HepG2 (cell line): Measurements from ENCODE around the gene PPP4R2. TPM values are rescaled to one million over a fixed set of nuclear protein-coding genes. Genes with fewer than 3 reads are reported as not detected.

Source experiments
- CAMTA2 ChIP-seq: sonication (generic); formaldehyde crosslinking; IDR thresholded peaks from 2 replicates; pipeline ENCODE4 v1.4.0; 2020; ENCODE audit warnings: mild to moderate bottlenecking, missing genetic modification reagents, borderline replicate concordance
- FIP1L1 ChIP-seq: fragments of 200-400 bp; formaldehyde crosslinking; IDR thresholded peaks from 2 replicates; pipeline ENCODE4 v1.6.1; 2018; ENCODE audit warnings: low read depth, mild to moderate bottlenecking, low read length, moderate library complexity, borderline replicate concordance; ENCODE audit not compliant: insufficient read depth
- HOXA9 ChIP-seq: sonication (generic); formaldehyde crosslinking; IDR thresholded peaks from 2 replicates; pipeline ENCODE4 v1.8.1; 2022; ENCODE audit warnings: missing genetic modification reagents, mild to moderate bottlenecking, moderate library complexity, borderline replicate concordance
- NFIC ChIP-seq: IDR thresholded peaks from 2 replicates; pipeline ENCODE4 v1.6.1; 2012; ENCODE audit warnings: mild to moderate bottlenecking, low read length, inconsistent platforms
- NPAS2 ChIP-seq: sonication (generic); formaldehyde crosslinking; IDR thresholded peaks from 2 replicates; pipeline ENCODE4 v1.8.0; 2022; ENCODE audit warnings: mild to moderate bottlenecking, missing genetic modification reagents, borderline replicate concordance
- PAWR ChIP-seq: sonication (generic); formaldehyde crosslinking; IDR thresholded peaks from 2 replicates; pipeline ENCODE4 v1.4.0; 2020; ENCODE audit warnings: missing genetic modification reagents, mild to moderate bottlenecking, borderline replicate concordance
- RAD21 ChIP-seq: fragments of 450-650 bp; formaldehyde crosslinking; IDR thresholded peaks from 2 replicates; pipeline ENCODE4 v1.5.0; 2020; ENCODE audit warnings: mild to moderate bottlenecking
- REPIN1 ChIP-seq: sonication (generic); formaldehyde crosslinking; IDR thresholded peaks from 2 replicates; pipeline ENCODE4 v1.8.0; 2022; ENCODE audit warnings: missing genetic modification reagents, low read depth, mild to moderate bottlenecking, borderline replicate concordance
- SRSF1 ChIP-seq: fragments of 200-400 bp; formaldehyde crosslinking; optimal IDR thresholded peaks from 2 replicates; pipeline ENCODE3; 2017; ENCODE audit warnings: mild to moderate bottlenecking, low read depth, low read length, moderate library complexity
- ZBTB20 ChIP-seq: sonication (generic); formaldehyde crosslinking; IDR thresholded peaks from 2 replicates; pipeline ENCODE4 v1.8.1; 2023; ENCODE audit warnings: missing genetic modification reagents, low read depth, mild to moderate bottlenecking, borderline replicate concordance
- ZNF235 ChIP-seq: sonication (generic); formaldehyde crosslinking; IDR thresholded peaks from 2 replicates; pipeline ENCODE4 v1.8.1; 2023; ENCODE audit warnings: mild to moderate bottlenecking, missing genetic modification reagents, borderline replicate concordance
- ZNF34 ChIP-seq: sonication (generic); formaldehyde crosslinking; IDR thresholded peaks from 2 replicates; pipeline ENCODE4 v1.4.0; 2020; ENCODE audit warnings: mild to moderate bottlenecking, missing genetic modification reagents, borderline replicate concordance
- ZNF607 ChIP-seq: sonication (generic); formaldehyde crosslinking; IDR thresholded peaks from 2 replicates; pipeline ENCODE4 v1.5.1; 2020; ENCODE audit warnings: missing genetic modification reagents, mild to moderate bottlenecking, borderline replicate concordance
- polyA plus RNA-seq, 8 experiments: library from polyadenylated mRNA; depleted of rRNA in 3 of 8; stranded (reverse) in 7 of 8; unstranded in 1 of 8; fragments of >200 nt; fragmentation: Illumina TruSeq in 4 of 8; extraction: Trizol in 4 of 8; gene quantifications; 2 replicates each; pipeline versions ENCODE4 v1.2.1 to v1.2.3, GENCODE V29; 2011 to 2016; ENCODE audit warnings: low read depth in 4 of 8, missing spikeins in 1 of 8, mixed read lengths in 1 of 8; ENCODE audit not compliant: insufficient read depth in 1 of 8
- total RNA-seq, 5 experiments: library from RNA; depleted of rRNA; stranded (reverse); fragments of >200 nt; fragmentation: Illumina TruSeq; extraction: Trizol; gene quantifications; 2 replicates each; pipeline ENCODE4 v1.2.3, GENCODE V29; 2016; ENCODE audit warnings: low read depth in 1 of 5
- TF ChIP-seq, protein P1 (sequence below): sonication (generic); formaldehyde crosslinking; IDR thresholded peaks from 2 replicates; pipeline ENCODE4 v1.9.0; 2021; ENCODE audit warnings: mild to moderate bottlenecking, missing genetic modification reagents
- TF ChIP-seq, protein P2 (sequence below): IDR thresholded peaks from 2 replicates; pipeline ENCODE4 v1.6.1; 2016; ENCODE audit warnings: missing compliant biosample characterization, missing genetic modification reagents, borderline replicate concordance
- TF ChIP-seq, protein P3 (sequence below): sonication (generic); formaldehyde crosslinking; IDR thresholded peaks from 2 replicates; pipeline ENCODE4 v1.4.0; 2020; ENCODE audit warnings: missing genetic modification reagents
- TF ChIP-seq, protein P4 (sequence below): sonication (generic); formaldehyde crosslinking; IDR thresholded peaks from 2 replicates; pipeline ENCODE4 v1.9.0; 2021; ENCODE audit warnings: missing genetic modification reagents, mild to moderate bottlenecking, borderline replicate concordance

Gene PPP4R2
- total and polyA plus RNA-seq, 2 of the 13 experiments (the other 11 are each of a cell fraction or from before 2014, with no cell fraction given), result 22.3 to 161 TPM

DNA sequence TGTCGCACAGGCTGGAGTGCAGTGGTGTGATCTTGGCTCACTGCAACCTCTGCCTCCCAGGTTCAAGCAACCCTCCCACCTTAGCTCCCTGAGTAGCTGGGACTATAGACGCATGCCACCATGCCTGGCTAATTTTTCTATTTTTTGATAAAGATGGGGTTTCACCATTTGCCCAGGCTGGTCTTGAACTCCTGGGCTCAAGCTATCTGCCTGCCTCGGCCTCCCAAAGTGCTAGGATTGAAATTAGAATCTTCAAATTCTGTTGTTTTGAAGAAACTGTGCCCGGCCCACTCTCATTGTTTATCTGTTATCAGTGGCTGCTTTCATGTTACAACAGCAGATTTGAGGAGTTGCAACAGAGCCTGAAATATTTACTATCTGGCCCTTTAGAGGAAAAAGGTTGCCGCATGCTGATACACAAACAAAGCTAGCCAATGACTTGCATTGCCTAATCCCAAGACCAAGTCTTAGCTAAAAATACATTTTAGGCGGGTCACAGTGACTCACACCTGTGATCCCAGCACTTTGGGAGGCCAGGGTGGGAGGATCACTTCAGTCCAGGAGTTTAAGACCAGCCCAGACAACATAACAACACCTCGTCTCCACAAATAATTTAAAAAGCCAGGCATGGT, 43.2 kb upstream of the PPP4R2 start (continued):
- TF ChIP-seq, protein P1, sequence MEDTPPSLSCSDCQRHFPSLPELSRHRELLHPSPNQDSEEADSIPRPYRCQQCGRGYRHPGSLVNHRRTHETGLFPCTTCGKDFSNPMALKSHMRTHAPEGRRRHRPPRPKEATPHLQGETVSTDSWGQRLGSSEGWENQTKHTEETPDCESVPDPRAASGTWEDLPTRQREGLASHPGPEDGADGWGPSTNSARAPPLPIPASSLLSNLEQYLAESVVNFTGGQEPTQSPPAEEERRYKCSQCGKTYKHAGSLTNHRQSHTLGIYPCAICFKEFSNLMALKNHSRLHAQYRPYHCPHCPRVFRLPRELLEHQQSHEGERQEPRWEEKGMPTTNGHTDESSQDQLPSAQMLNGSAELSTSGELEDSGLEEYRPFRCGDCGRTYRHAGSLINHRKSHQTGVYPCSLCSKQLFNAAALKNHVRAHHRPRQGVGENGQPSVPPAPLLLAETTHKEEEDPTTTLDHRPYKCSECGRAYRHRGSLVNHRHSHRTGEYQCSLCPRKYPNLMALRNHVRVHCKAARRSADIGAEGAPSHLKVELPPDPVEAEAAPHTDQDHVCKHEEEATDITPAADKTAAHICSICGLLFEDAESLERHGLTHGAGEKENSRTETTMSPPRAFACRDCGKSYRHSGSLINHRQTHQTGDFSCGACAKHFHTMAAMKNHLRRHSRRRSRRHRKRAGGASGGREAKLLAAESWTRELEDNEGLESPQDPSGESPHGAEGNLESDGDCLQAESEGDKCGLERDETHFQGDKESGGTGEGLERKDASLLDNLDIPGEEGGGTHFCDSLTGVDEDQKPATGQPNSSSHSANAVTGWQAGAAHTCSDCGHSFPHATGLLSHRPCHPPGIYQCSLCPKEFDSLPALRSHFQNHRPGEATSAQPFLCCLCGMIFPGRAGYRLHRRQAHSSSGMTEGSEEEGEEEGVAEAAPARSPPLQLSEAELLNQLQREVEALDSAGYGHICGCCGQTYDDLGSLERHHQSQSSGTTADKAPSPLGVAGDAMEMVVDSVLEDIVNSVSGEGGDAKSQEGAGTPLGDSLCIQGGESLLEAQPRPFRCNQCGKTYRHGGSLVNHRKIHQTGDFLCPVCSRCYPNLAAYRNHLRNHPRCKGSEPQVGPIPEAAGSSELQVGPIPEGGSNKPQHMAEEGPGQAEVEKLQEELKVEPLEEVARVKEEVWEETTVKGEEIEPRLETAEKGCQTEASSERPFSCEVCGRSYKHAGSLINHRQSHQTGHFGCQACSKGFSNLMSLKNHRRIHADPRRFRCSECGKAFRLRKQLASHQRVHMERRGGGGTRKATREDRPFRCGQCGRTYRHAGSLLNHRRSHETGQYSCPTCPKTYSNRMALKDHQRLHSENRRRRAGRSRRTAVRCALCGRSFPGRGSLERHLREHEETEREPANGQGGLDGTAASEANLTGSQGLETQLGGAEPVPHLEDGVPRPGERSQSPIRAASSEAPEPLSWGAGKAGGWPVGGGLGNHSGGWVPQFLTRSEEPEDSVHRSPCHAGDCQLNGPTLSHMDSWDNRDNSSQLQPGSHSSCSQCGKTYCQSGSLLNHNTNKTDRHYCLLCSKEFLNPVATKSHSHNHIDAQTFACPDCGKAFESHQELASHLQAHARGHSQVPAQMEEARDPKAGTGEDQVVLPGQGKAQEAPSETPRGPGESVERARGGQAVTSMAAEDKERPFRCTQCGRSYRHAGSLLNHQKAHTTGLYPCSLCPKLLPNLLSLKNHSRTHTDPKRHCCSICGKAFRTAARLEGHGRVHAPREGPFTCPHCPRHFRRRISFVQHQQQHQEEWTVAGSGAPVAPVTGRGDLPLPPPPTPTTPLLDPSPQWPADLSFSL (CRISPR knock-in tag), result no peak
- TF ChIP-seq, protein P2, sequence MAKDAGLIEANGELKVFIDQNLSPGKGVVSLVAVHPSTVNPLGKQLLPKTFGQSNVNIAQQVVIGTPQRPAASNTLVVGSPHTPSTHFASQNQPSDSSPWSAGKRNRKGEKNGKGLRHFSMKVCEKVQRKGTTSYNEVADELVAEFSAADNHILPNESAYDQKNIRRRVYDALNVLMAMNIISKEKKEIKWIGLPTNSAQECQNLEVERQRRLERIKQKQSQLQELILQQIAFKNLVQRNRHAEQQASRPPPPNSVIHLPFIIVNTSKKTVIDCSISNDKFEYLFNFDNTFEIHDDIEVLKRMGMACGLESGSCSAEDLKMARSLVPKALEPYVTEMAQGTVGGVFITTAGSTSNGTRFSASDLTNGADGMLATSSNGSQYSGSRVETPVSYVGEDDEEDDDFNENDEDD, result peak; percentile 50; the same call in 1 of the 2 replicates
- TF ChIP-seq REPIN1 (CRISPR knock-in tag) (peak; percentile 76; the same call in 1 of the 2 replicates), CAMTA2 (CRISPR knock-in tag) (no peak), NPAS2 (CRISPR knock-in tag) (no peak), ZBTB20 (CRISPR knock-in tag) (peak; percentile 53; the same call in 1 of the 2 replicates), HOXA9 (no peak), ZNF34 (CRISPR knock-in tag) (no peak), PAWR (CRISPR knock-in tag) (no peak), SRSF1 (no peak), NFIC (peak; percentile 86), FIP1L1 (no peak), ZNF235 (CRISPR knock-in tag) (no peak), RAD21 (CRISPR knock-in tag) (no peak), ZNF607 (no peak)
- TF ChIP-seq, protein P3, sequence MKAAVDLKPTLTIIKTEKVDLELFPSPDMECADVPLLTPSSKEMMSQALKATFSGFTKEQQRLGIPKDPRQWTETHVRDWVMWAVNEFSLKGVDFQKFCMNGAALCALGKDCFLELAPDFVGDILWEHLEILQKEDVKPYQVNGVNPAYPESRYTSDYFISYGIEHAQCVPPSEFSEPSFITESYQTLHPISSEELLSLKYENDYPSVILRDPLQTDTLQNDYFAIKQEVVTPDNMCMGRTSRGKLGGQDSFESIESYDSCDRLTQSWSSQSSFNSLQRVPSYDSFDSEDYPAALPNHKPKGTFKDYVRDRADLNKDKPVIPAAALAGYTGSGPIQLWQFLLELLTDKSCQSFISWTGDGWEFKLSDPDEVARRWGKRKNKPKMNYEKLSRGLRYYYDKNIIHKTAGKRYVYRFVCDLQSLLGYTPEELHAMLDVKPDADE (CRISPR knock-in tag), result no peak
- TF ChIP-seq, protein P4, sequence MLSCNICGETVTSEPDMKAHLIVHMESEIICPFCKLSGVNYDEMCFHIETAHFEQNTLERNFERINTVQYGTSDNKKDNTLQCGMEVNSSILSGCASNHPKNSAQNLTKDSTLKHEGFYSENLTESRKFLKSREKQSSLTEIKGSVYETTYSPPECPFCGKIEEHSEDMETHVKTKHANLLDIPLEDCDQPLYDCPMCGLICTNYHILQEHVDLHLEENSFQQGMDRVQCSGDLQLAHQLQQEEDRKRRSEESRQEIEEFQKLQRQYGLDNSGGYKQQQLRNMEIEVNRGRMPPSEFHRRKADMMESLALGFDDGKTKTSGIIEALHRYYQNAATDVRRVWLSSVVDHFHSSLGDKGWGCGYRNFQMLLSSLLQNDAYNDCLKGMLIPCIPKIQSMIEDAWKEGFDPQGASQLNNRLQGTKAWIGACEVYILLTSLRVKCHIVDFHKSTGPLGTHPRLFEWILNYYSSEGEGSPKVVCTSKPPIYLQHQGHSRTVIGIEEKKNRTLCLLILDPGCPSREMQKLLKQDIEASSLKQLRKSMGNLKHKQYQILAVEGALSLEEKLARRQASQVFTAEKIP (CRISPR knock-in tag), result no peak
